Renal pelvis (tissue), 4 donors: ENCODE measurements around the gene AOAH. TPM values are rescaled to one million over a fixed set of nuclear protein-coding genes. Genes with fewer than 3 reads are reported as not detected.

Experiments used
- DNase-seq: peaks from one replicate; pipeline ENCODE4 v3.0.0-alpha.2; 2013
- polyA plus RNA-seq, 3 donors: library from polyadenylated mRNA; unstranded; fragments of 120-200 nt; gene quantifications; one replicate each; pipeline ENCODE4 v1.2.1, GENCODE V29; 2013; ENCODE audit not compliant: insufficient read length in 3 of 3

The AOAH gene
- polyA plus RNA-seq, 3 donors, result 2.7 to 3.4 (median 3.1) TPM

GRCh38 chr7:36549029-36549428, 175.3 kb downstream of the AOAH start:
- no peak for DNase-seq

GRCh38 chr7:36547416-36547815, 176.9 kb downstream of the AOAH start:
- DNase-seq, result no peak

- DNase-seq, result no peak
Measured at GRCh38 chr7:36546331-36546730, 178.0 kb downstream of the AOAH start.

GRCh38 chr7:36545291-36545690, 179.0 kb downstream of the AOAH start:
- no peak for DNase-seq

- no peak for DNase-seq
Measured at GRCh38 chr7:36538126-36538525, 186.2 kb downstream of the AOAH start.

GRCh38 chr7:36535866-36536664, 188.2 kb downstream of the AOAH start:
- no peak for DNase-seq

- DNase-seq, result no peak
Measured at GRCh38 chr7:36533717-36534116, 190.6 kb downstream of the AOAH start.

GRCh38 chr7:36532981-36533499, 191.3 kb downstream of the AOAH start:
- no peak for DNase-seq

- DNase-seq, result no peak
Measured at GRCh38 chr7:36531951-36532350, 192.3 kb downstream of the AOAH start.

GRCh38 chr7:36530456-36530855, 193.8 kb downstream of the AOAH start:
- no peak for DNase-seq

GRCh38 chr7:36527549-36527913, 196.8 kb downstream of the AOAH start:
- no peak for DNase-seq

GRCh38 chr7:36526863-36527548, 197.3 kb downstream of the AOAH start:
- no peak for DNase-seq

GRCh38 chr7:36523371-36524101, 200.8 kb downstream of the AOAH start:
- no peak for DNase-seq

GRCh38 chr7:36522453-36523007, 201.8 kb downstream of the AOAH start:
- DNase-seq, result no peak

- no peak for DNase-seq
Measured at GRCh38 chr7:36521911-36522310, 202.4 kb downstream of the AOAH start.

GRCh38 chr7:36521133-36521532, 203.2 kb downstream of the AOAH start:
- no peak for DNase-seq

- no peak for DNase-seq
Measured at GRCh38 chr7:36515847-36516246, 208.4 kb downstream of the AOAH start.

- DNase-seq, result no peak
Measured at GRCh38 chr7:36514289-36515243, 209.7 kb downstream of the AOAH start.

GRCh38 chr7:36513393-36513792, 210.9 kb downstream of the AOAH start:
- no peak for DNase-seq

- no peak for DNase-seq
Measured at GRCh38 chr7:36512616-36513015, 211.7 kb downstream of the AOAH start.

GRCh38 chr7:36509962-36510361, 214.3 kb downstream of the AOAH start:
- DNase-seq, result no peak
